HuH-7.5 (cell line): ENCODE data around the gene OR10D3.
"Not testable (repeated sequence)": the region's sequence is repeated elsewhere in the genome, so short reads cannot be mapped to it uniquely, and the experiment has no call there.

Source experiments
- DNase-seq: peaks from one replicate; pipeline ENCODE4 v3.0.0; 2011; ENCODE audit warnings: low spot score

Gene OR10D3

GRCh38 chr11:124194293-124195188, 11.4 kb downstream of the OR10D3 start:
- DNase-seq, result no peak

- peak; percentile 33 for DNase-seq
Measured at GRCh38 chr11:124195189-124195734, 12.1 kb downstream of the OR10D3 start.

DNA sequence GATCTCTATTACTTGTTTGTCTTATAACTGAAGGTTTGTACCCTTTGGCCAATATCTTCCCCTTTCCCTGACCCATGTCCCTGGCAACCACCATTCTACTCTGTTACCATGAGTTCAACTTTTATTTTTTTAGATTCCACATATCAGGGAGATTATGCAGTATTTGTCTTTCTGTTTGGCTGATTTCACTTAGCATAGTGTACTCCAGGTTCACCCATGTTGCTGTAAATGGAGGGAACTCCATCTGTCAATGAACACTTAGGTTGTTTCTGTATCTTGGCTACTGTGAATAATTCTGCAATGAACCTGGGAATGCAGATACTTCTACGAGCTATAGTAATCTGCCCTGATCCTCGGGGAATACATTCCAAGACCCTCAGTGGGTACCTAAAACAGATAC, 14.9 kb downstream of the OR10D3 start:
- no peak for DNase-seq

DNA sequence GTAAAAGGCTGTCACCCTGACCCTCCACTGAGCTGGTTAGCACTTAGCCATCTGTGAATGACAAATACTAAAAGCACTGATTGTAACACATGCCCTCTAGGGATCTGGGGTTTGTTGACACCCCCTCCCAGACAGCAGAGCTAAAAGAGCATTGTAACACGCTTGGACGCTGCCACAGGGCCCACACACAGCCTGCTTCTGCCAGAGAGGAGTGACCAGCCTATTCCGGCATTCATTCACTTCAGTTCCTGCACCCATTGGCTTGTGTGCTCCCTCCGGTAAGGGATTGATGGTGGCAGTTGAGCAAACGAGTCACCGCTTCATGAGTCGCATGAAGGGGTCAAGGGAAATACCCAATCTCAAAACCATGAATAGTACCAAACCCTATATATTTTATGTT, 15.8 kb downstream of the OR10D3 start:
- no peak for DNase-seq

GRCh38 chr11:124199702-124200101, 16.6 kb downstream of the OR10D3 start:
- DNase-seq, result no peak

GRCh38 chr11:124200671-124201070, 17.5 kb downstream of the OR10D3 start:
- no peak for DNase-seq

DNA sequence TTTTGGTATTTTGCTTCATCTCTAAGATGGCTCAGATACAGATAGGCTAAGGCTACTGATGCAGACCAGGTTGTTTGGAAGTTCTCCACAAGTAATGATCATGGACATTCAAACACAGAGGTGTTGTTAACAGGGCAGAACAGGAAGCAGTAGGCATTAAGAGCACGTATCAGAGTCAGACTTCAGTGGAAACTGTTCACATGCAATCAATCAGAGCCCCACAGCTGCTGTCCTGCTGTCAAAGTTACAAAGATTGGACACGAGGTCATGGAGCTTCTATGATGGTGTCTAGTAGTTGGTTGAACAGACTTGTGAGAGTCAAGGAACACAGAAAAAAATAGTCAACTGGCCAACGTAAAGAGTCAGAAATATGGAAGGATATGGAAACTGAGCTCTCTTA, 19.8 kb downstream of the OR10D3 start:
- DNase-seq, result no peak

- DNase-seq, result no peak
Measured at GRCh38 chr11:124204008-124204407, 20.9 kb downstream of the OR10D3 start.

DNA sequence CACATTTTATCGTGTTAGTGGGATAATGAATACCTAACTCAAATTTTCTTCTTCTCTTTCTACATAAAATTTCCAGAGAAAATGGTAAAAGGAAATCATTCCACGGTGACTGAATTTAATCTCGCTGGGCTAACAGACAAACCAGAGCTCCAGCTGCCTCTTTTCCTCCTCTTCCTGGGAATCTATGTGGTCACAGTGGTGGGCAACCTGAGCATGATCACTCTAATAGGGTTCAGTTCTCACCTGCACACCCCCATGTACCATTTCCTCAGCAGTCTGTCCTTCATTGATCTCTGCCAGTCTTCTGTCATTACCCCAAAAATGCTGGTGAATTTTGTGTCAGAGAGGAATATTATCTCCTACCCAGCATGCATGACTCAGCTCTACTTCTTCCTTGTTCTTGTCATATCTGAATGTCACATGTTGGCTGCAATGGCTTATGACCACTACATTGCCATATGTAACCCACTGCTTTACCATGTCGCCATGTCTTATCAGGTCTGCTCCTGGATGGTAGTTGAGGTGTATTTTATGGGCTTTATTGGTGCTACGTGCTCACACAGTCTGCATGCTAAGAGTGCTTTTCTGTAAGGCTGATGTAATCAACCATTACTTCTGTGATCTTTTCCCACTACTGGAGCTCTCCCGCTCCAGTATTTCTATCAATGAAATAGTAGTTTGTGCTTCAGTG, 24.1 kb downstream of the OR10D3 start:
- no peak for DNase-seq

DNA sequence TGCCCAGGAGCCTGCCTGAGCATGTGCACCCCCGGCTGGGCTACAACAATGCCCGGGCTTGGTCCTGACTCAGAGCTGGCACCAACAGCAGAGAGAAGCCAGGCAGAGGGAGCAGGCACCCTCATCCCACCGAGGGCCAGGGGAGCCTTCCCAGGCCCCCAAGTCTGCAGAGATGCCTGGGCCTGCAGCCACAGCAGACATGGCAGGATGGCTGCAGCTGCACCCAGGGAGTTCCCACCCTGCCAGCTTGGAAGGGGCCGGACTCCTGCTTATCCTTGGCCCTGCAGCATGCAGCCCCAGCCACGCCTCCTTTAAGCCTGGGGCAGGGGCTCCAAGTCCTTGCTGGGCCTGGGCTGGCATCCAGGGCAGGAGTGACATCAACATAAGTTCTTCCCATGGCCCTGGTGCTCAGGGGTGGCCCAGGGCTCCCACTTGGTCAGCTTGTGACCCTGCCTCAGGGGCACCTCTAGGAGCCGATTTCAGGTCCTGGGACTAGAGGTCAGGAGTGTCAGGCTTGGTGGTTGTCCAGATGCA, 26.7 kb downstream of the OR10D3 start:
- DNase-seq, result no peak

GRCh38 chr11:124210421-124210820, 27.3 kb downstream of the OR10D3 start:
- no peak for DNase-seq

DNA sequence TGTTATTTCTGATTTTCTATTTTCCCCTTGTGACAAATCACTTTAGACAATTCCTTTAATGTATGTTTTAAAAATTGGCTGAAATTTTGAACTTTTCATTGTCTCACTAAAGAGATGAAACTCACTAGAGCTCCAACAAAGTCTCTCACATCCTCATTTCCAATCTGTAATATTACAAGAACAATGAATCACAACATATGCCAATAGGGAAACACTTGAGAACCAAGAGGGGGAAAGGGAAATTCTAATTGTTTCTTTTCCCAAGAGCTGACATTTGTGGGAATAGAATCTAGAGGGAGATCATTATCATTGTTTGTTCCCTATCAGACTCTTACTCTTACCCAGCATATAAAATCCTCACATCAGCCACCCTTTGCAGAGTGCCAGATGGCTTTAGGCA, 28.2 kb downstream of the OR10D3 start:
- DNase-seq, result no peak

DNA sequence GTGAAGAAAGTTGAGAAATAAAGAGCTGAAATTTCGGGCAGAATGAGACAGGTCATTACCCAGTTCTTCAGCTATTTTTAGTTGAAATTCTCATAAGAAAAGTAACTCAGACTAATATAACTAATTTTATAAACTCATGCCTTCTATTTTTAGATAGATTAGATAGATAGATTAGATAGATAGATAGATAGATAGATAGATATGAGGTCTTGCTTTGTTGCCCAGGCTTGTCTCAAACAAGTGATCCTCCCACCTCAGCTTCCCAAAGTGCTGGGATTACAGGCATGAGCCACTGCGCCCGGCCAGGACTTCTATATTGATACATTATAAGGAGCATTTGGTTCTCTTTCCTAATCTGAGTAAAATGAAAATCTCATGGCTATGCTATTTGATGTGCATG, 30.9 kb downstream of the OR10D3 start:
- DNase-seq, result no peak

GRCh38 chr11:124219126-124219525, 36.0 kb downstream of the OR10D3 start:
- DNase-seq, result no peak

DNA sequence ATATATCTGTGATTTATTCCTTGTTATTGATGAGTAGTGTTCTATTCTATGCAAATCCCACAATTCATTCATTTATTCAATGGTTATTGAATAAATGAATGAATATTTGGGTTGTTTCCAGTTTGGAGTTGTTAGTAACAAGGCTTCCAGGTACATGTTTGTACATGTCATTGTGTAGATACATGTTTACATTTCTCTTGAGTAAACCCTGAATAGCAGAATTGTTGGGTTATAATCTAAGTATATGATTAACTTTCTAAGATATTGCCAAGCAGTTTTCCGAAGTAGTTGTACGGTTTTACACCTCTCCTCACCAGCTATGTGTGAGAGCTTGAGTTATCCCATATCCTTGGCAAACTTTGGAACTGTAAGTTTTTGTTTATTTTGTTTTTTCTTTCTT, 39.3 kb downstream of the OR10D3 start:
- DNase-seq, result no peak

GRCh38 chr11:124224618-124225423, 41.7 kb downstream of the OR10D3 start:
- DNase-seq, result not testable (repeated sequence)

GRCh38 chr11:124225471-124225870, 42.3 kb downstream of the OR10D3 start:
- no peak for DNase-seq

DNA sequence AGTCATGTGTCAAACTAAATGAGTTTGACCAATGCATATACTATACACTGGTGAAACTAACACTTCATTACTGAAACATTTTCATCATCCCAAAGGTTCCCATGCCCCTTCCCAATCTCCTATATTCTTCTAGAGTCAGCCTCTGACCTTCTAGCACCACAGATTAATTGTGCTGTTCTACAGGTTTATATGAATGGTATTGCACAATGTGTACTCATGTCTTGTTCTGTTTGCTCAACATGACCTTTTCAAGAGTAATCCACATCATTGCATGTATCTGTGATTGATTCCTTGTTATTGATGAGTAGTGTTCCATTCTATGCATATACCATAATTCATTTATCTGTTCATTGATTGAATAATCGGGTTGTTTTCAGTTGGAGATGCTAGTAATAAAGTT, 50.2 kb downstream of the OR10D3 start:
- DNase-seq, result peak; percentile 6
